Activated T-helper 2 cell treated with anti-CD3 and anti-CD28 coated beads, Interferon-gamma antibody, Interleukin-2, Interleukin-4, amounts not matched to agents 10 μg/mL and 5 μg/mL and 100 μg/mL, durations not matched to agents 14 hours and 24 hours and 36 hours (primary cell): ENCODE results near the gene ARHGAP45. TPM values are rescaled to one million over a fixed set of nuclear protein-coding genes. Genes with fewer than 3 reads are reported as not detected.

Source experiments
- DNase-seq: peaks from one replicate; pipeline ENCODE4 v3.0.0; 2021; ENCODE audit warnings: low spot score
- H3K27ac Mint-ChIP-seq: one replicate; pipeline ENCODE4 v1.8.0; 2021; ENCODE audit warnings: mixed read lengths
- H3K27me3 Mint-ChIP-seq: one replicate; pipeline ENCODE4 v1.8.0; 2021; ENCODE audit warnings: low read depth, mixed read lengths
- H3K36me3 Mint-ChIP-seq: one replicate; pipeline ENCODE4 v1.8.0; 2021; ENCODE audit warnings: low read depth, mixed read lengths
- H3K4me1 Mint-ChIP-seq: one replicate; pipeline ENCODE4 v1.8.0; 2021; ENCODE audit warnings: low read depth, mixed read lengths
- H3K4me3 Mint-ChIP-seq: one replicate; pipeline ENCODE4 v1.8.0; 2021; ENCODE audit warnings: low read depth, mild to moderate bottlenecking, moderate library complexity, mixed read lengths
- H3K9me3 Mint-ChIP-seq: one replicate; pipeline ENCODE4 v1.8.0; 2021; ENCODE audit warnings: mixed read lengths
- intact Hi-C: fragments of 100-400 bp; cut with micrococcal nuclease; formaldehyde crosslinking; loops from one replicate; pipeline ENCODE4 v1.15.1; 2023
- total RNA-seq: library from RNA; stranded (reverse); gene quantifications from 2 replicates; pipeline ENCODE4 v1.2.3, GENCODE V29; 2022

ARHGAP45 gene
- total RNA-seq, 1 donor from 2014 or later: 158 TPM

DNA sequence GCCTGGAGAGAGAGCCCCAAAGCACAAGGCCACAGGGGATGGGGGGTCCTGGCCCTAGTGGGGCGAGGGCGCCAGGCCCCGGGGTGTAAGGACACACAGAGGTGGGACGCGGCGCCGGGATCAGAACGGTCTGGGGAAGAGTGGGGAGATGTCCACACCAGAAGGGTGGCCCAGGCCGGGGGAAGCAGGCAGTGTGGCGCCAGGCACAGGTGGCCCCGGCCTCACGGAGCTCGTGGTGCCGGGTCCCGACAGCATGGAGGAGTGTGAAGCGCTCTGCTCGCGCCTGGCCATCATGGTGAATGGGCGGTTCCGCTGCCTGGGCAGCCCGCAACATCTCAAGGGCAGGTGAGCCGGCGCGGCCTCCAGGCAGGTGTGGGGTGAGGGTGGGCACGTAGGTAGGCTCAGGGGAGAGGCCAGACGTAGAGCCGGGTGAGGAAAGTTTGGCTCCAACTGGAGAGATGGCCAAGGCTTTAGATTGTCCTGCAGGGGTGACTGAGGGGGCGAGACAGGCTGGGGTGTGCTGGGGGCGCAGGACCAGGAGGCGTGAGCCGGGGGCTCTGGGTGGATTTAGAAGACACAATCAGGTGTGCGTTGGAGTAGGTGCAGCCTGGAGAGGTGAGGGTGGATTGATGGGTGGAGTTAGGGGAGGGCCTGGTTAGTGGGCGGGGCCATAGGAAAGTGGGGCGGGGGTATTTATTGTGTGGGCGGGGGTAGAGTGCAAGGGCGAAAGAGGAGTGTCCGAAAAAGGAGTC, 2.9 kb upstream of the ARHGAP45 start:
- no peaks in the 10 kb centered on the region for H3K9me3 Mint-ChIP-seq
- H3K36me3 Mint-ChIP-seq: peaks cover 10% of the 10 kb centered on the region
- H3K27ac Mint-ChIP-seq: no peak overlapping the region
- peaks cover 15% of the 10 kb centered on the region for H3K4me1 Mint-ChIP-seq
- H3K4me3 Mint-ChIP-seq: no peak overlapping the region
- intact Hi-C loops: no loop called here
- DNase-seq: no peak
- H3K27me3 Mint-ChIP-seq: no peaks in the 10 kb centered on the region

DNA sequence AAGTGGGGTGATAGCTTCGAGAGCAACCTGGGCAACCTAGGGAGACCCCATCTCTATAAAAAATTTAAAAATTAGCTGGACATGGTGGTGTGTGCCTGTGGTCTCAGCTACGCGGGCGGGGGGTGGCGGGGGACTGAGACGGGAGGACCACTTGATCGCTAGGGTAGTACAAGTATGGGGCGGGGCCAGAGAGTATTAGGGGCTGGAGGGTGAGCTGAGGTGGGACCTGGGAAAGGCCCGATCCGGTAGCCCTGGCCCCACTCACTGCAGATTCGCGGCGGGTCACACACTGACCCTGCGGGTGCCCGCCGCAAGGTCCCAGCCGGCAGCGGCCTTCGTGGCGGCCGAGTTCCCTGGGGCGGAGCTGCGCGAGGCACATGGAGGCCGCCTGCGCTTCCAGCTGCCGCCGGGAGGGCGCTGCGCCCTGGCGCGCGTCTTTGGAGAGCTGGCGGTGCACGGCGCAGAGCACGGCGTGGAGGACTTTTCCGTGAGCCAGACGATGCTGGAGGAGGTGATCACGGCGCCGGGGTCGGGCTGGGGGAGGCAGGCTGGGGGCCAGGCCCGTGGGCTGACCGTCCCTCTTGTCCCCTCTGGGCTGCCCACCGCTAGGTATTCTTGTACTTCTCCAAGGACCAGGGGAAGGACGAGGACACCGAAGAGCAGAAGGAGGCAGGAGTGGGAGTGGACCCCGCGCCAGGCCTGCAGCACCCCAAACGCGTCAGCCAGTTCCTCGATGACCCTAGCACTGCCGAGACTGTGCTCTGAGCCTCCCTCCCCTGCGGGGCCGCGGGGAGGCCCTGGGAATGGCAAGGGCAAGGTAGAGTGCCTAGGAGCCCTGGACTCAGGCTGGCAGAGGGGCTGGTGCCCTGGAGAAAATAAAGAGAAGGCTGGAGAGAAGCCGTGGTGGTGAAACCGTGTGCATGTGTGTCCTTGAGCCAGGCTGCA, 2.0 kb upstream of the ARHGAP45 start:
- peak overlapping the region; percentile 60 for H3K27ac Mint-ChIP-seq
- H3K9me3 Mint-ChIP-seq: no peaks in the 10 kb centered on the region
- peak; percentile 72 for DNase-seq
- H3K4me3 Mint-ChIP-seq: peak overlapping the region; percentile 13
- intact Hi-C loops: loop anchor here (5.0 kb wide), 1 partner anchor 38 kb away; the partner anchor contains the start of gene CNN2
- H3K36me3 Mint-ChIP-seq: peaks cover 16% of the 10 kb centered on the region
- no peaks in the 10 kb centered on the region for H3K27me3 Mint-ChIP-seq
- peaks cover 20% of the 10 kb centered on the region for H3K4me1 Mint-ChIP-seq

DNA sequence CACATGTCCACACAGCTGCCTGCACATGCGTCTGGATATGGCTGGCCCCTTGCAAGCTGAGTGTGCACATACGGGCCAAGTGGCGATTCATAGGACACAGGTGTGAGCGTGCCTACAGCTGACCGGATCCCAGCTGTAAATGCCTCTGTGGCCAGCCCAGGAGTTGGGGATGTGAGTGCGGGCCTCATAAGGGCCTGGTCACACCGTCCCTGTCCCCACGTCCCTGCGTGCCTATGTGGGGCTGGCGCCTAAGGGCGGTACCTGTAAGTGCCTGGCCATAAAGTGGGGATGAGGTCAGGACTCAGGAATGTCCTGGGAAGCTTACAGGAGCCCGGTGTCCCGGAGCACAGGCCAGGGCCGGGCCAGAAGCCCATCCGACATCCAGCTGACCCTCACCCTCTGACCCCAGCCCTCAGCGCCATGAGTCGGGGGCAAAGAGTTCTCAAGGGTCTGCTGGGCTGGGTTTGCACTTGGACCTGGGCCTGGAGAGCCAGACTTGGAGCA, 1.3 kb upstream of the ARHGAP45 start:
- Mint-ChIP-seq H3K27me3 (no peaks in the 10 kb centered on the region), H3K4me3 (peak overlapping the region; percentile 53), H3K9me3 (no peaks in the 10 kb centered on the region), H3K36me3 (peaks cover 16% of the 10 kb centered on the region), H3K27ac (no peak overlapping the region), H3K4me1 (peaks cover 20% of the 10 kb centered on the region)
- DNase-seq: no peak
- intact Hi-C loops: loop anchor here (5.0 kb wide), 1 partner anchor 38 kb away; the partner anchor contains the start of gene CNN2

DNA sequence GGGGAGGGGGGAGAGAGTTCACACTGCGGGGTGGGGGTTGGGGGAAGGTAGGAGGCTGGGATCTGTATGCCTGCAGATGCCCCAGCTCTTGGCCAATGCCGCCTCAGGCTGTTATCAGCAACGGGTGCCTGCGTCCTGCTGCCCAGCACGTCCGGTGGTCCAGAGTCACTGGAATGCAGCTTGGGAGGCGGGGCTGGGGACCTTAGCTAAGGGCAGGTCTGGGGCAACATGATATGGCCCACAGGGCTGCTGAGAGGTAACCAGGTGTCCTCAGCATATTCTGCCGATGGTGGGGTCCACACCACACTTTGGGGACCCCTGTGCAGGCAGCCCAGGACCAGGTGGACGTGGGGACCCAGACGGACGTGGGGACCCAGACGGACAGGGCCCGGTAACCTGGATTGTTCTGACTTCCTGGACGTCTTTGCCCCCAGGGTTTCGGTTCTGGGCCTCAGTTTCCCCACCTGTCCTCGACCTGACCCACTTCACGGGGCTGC, 668 bp upstream of the ARHGAP45 start:
- Mint-ChIP-seq H3K36me3 (peaks cover 16% of the 10 kb centered on the region), H3K4me3 (peak overlapping the region; percentile 57), H3K27ac (no peak overlapping the region), H3K9me3 (no peaks in the 10 kb centered on the region), H3K27me3 (no peaks in the 10 kb centered on the region), H3K4me1 (peaks cover 20% of the 10 kb centered on the region)
- DNase-seq: no peak
- intact Hi-C loops: loop anchor here (5.0 kb wide), 1 partner anchor 39 kb away; the partner anchor contains the start of gene CNN2

DNA sequence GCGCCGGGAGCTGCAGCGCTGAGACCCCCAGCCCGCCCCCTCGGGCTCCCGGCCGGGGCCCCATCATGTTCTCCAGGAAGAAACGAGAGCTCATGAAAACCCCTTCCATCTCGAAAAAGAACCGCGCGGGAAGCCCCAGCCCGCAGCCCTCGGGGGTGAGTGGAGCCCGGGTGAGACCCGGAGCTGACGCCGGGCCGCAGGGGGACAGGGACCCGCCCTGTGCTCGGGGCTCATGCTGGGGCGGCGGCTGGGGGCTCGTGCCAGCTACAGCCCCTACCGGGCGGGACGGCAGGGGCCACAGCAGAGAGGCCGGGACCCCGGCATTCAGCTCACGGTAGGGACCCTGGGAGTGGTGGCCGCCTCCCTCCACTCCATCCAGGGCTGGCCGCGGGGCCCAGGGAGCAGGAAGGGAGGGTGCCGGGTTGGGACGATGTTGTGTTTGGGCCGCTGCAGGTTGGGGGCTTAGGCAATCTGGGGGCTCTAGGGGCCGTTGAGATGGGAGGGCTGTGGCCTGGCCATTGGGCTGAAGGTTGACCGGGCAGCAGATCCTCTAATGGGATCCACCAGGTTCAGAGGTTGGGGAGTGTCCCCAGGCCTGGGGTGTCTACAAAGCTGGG, 482 bp downstream of the ARHGAP45 start:
- DNase-seq: no peak
- Mint-ChIP-seq H3K36me3 (peaks cover 26% of the 10 kb centered on the region), H3K4me3 (peak overlapping the region; percentile 87), H3K27me3 (no peaks in the 10 kb centered on the region), H3K27ac (peak overlapping the region; percentile 88), H3K9me3 (no peaks in the 10 kb centered on the region), H3K4me1 (peaks cover 29% of the 10 kb centered on the region)
- intact Hi-C loops: loop anchor here (5.0 kb wide), 1 partner anchor 40 kb away; the partner anchor contains the start of gene CNN2

DNA sequence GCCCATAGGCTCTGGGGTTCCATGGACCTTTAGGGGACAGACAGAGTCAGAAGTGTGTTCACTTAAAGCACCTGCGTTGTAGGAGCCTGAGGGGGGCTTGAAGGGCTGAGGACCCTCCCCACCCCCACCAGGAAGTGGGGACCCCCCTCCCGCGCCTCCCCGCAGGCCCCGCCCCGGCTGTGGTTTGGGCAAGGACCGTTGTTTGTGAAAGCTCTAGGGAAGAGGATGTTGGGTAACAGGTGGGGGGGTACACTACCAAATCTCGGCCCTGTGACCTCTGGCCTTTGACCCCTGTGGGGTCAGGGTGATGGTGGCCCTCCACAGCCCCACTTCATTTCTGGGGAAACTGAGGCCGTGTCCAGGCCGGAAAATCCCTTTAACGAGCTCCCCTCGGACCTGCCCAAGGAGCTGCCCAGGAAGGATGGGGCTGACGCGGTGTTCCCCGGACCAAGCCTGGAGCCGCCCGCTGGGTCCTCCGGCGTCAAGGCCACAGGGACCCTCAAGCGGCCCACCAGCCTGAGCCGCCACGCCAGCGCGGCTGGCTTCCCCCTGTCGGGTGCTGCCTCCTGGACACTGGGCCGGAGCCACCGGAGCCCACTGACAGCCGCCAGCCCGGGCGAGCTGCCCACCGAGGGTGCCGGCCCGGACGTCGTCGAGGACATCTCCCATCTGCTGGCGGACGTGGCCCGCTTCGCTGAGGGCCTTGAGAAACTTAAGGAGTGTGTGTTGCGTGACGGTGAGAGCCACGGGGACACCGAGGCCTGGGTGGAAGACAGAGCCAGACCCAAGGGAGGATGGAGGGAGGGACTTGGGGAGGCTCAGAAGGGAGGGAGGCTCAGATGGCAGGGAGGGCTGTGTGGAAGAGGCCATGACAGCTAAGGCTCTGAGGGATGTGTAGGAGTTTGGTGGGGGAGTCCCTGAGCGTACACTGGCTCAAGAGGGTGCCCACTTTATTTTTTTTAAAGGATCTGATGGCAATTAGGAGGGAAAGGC, 1.3 kb downstream of the ARHGAP45 start:
- Mint-ChIP-seq H3K4me1 (peaks cover 35% of the 10 kb centered on the region), H3K27ac (peak overlapping the region; percentile 94), H3K4me3 (peak overlapping the region; percentile 87), H3K36me3 (peaks cover 34% of the 10 kb centered on the region), H3K27me3 (no peaks in the 10 kb centered on the region), H3K9me3 (no peaks in the 10 kb centered on the region)
- intact Hi-C loops: loop anchor here (1.0 to 5.0 kb wide), 4 partner anchors 9 to 41 kb away; partner anchors contain the start of genes ABCA7, CNN2 and GPX4
- peak; percentile 68 for DNase-seq

DNA sequence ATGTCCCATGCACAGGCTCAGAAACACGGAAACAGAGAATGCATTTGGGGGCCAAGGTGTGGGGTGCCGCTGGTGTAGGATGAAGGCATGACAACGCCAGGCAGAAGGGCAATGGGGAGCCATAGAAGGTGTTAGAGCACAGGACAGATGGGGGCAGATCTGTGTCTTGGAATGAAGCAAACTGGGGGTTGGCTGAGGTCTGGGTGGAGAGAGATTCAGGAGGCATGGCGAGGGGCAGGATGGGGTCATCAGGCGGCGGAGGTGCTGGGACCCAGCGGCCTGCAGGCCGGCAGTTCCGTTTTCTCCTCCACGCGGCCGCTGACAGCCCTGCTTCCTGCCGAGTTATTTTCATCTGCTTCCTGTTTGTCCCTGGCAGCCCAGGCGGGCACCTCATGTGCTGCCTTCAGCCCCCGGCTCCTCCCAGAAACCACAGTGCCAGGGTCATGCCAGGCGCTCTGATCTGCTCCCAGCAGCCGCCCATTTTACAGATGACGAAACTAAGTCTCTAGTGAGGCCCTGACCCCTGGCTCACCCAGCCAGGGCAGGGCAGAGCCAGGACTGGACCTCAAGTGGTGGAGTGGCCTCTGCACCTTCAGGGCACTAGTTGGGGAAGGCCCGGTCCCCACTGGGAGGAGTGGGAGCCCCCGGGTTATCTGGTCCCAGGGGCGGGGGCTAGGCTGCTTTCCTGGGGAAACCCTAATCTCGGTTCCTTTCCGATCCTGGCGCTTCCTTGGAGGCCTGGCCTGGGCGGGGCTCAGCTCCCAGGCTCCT, 2.2 kb downstream of the ARHGAP45 start:
- Mint-ChIP-seq H3K4me1 (peaks cover 38% of the 10 kb centered on the region), H3K27me3 (no peaks in the 10 kb centered on the region), H3K9me3 (no peaks in the 10 kb centered on the region), H3K4me3 (peak overlapping the region; percentile 87), H3K27ac (peak overlapping the region; percentile 94), H3K36me3 (peaks cover 42% of the 10 kb centered on the region)
- DNase-seq: peak; percentile 61
- intact Hi-C loops: loop anchor here (1.0 to 5.0 kb wide), 4 partner anchors 8 to 42 kb away; partner anchors contain the start of genes ABCA7, CNN2 and GPX4

DNA sequence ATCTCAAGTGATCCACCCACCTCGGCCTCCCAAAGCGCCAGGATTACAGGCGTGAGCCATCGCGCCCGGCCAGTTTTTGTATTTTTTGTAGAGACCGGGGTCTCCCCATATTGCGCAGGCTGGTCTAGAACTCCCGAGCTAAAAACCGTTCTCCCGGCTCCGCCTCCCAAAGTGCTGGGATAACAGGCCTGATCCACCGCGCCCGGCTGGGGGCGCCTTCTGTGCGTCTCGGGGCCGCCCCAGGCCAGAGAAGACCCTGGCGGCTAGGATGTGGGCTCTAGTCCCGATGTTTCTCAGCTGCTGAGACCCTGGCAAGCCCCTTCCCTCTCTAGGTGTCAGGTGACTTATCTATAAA, 3.6 kb downstream of the ARHGAP45 start:
- intact Hi-C loops: no loop called here
- no peak overlapping the region for H3K27ac Mint-ChIP-seq

DNA sequence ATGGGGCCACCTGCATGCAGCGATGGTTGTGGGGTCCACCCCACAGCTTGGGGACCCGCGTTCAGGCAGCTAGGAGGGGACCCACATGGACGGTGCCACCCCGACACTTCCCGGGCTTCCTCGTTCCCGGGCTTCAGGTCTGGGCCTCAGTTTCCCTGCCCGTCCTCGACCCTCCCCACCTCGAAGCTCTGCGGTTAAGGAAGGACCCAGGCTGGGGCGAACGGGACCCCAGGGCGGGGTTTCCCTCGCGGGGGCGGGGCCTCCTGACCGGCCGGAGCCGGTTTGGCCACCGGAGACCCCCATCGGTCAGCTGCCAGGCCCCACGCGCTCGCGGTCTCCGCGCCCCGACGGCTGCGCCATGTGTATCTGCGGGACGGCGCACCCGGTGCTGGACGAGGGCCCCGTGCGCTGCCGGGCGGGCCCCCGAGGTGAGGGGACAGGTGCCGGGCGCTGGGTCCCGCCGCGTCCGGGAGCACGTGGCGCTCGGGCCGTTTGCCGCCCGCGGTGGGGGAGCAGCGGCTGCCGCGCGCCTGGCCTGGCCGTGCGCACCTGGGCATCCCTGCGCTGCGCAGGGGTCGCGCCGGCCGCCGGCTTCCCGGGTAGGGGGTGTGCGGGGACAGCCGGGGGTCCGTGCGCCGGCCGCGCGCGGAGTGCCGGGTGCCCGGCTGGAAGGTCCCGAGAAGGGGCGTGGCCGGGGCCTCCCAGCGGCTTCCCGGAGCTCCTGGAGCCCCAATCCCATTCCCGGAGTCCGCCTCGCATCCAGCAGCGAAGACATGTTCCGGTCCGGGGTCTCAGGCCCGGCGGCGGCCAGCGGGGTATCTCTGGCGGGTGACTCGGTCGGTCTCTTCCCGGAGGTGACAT, 4.2 kb downstream of the ARHGAP45 start:
- Mint-ChIP-seq H3K9me3 (no peaks in the 10 kb centered on the region), H3K4me3 (peak overlapping the region; percentile 81), H3K27ac (peak overlapping the region; percentile 89), H3K27me3 (no peaks in the 10 kb centered on the region), H3K36me3 (peaks cover 52% of the 10 kb centered on the region), H3K4me1 (peaks cover 40% of the 10 kb centered on the region)
- no peak for DNase-seq
- intact Hi-C loops: no loop called here

More for the DNA sequence above, 3.6 kb downstream of the ARHGAP45 start:
- H3K36me3 Mint-ChIP-seq: peaks cover 46% of the 10 kb centered on the region
- H3K4me3 Mint-ChIP-seq: no peak overlapping the region
- H3K27me3 Mint-ChIP-seq: no peaks in the 10 kb centered on the region
- DNase-seq: no peak
- H3K9me3 Mint-ChIP-seq: no peaks in the 10 kb centered on the region
- H3K4me1 Mint-ChIP-seq: peaks cover 34% of the 10 kb centered on the region

DNA sequence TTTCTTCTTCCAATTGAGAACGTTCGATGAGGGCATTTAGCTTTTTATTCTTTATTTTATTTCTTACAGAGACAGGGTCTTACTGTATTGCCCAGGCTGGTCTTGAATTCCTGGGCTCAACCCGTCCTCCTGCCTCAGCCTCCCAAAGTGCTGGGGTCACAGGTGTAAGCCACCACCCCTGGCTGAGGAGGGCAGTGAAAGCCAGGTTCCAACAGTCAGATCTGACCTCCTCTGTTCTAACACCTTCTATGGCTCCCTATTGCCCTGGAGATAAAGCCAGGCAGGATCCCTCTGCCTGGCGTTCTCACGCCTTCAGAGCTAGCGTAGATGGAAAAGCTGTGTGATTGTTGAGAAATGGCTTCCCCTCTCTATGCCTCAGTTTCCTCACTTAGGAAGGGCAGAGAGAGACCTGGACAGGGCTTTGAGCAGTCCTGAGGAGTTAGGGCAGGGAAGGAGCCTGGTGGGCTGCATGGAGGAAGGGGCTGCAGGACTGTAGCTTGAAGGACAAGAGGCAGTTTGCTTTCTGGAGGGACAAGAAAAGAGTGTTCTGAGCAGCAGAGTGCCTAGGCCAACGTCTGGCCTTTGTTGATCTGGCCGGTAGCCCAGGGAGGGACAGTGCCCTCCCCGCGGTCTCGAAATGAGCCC, 5.5 kb downstream of the ARHGAP45 start:
- intact Hi-C loops: no loop called here
- Mint-ChIP-seq H3K4me3 (peak overlapping the region; percentile 81), H3K9me3 (no peaks in the 10 kb centered on the region), H3K27ac (peak overlapping the region; percentile 89), H3K4me1 (peaks cover 46% of the 10 kb centered on the region), H3K27me3 (no peaks in the 10 kb centered on the region), H3K36me3 (peaks cover 61% of the 10 kb centered on the region)
- DNase-seq: no peak
